NCI-H446 treated with DMSO at 0.1 percent for 48 hours (cell line): ENCODE data around the gene ACP2.
"Not testable (repeated sequence)": the region's sequence is repeated elsewhere in the genome, so short reads cannot be mapped to it uniquely, and the experiment has no call there.

ENCODE experiments used
- DNase-seq: peaks from one replicate; lab custom pipeline; 2025; lab: John Stamatoyannopoulos, UW

The ACP2 gene

GRCh38 chr11:47204637-47204989, 44.0 kb downstream of the ACP2 start:
- DNase-seq: no peak

GRCh38 chr11:47202576-47202975, 46.0 kb downstream of the ACP2 start:
- no peak for DNase-seq

GRCh38 chr11:47201015-47201414, 47.6 kb downstream of the ACP2 start:
- no peak for DNase-seq

GRCh38 chr11:47198161-47198560, 50.5 kb downstream of the ACP2 start:
- not testable (repeated sequence) for DNase-seq

GRCh38 chr11:47192111-47192510, 56.5 kb downstream of the ACP2 start:
- DNase-seq: no peak

- DNase-seq: not testable (repeated sequence)
Measured at GRCh38 chr11:47191137-47191536, 57.5 kb downstream of the ACP2 start.
